Hepatic stellate cell (primary cell): ENCODE results near the gene AJAP1.

Source experiments
- DNase-seq: peaks from one replicate; pipeline ENCODE4 v3.0.0; 2011; ENCODE audit warnings: low spot score

AJAP1 gene

GRCh38 chr1:4837031-4837600 is 182.7 kb downstream of the AJAP1 start:
- no peak for DNase-seq

GRCh38 chr1:4837752-4838151 is 183.3 kb downstream of the AJAP1 start:
- DNase-seq = no peak

GRCh38 chr1:4838231-4838630 is 183.8 kb downstream of the AJAP1 start:
- no peak for DNase-seq
